IMR-90 (cell line): ENCODE measurements around the gene PRDM10. TPM values are rescaled to one million over a fixed set of nuclear protein-coding genes. Genes with fewer than 3 reads are reported as not detected.

Experiments
- ATAC-seq: fragments of 200-7000 bp; cut with Tn5 transposase; 2 replicates; pipeline ENCODE4 v1.9.1; 2020; ENCODE audit warnings: low read depth, mild to moderate bottlenecking, moderate library complexity
- BruUV-seq: library from RNA; stranded (reverse); fragments of 400-500 nt; replicated peaks from 2 replicates; lab custom pipeline; 2021; lab: Mats Ljungman, UMichigan
- CTCF ChIA-PET: fragments of 300-600 bp; formaldehyde crosslinking; extraction: SDS; loops from one replicate; lab custom pipeline; 2021; ENCODE audit warnings: antibody characterized with exemption; lab: Yijun Ruan, JAX
- POLR2A ChIA-PET: fragments of 300-600 bp; sonication (Branson Sonifier 250); formaldehyde crosslinking; loops from one replicate; lab custom pipeline; 2022; ENCODE audit warnings: antibody characterized with exemption; ENCODE audit not compliant: unreplicated experiment; lab: Charles Lee
- DNase-seq: peaks from one replicate; pipeline ENCODE4 v3.0.0; 2013
- H2AFZ ChIP-seq: replicated peaks from 2 replicates; pipeline ENCODE3; 2013; ENCODE audit warnings: low read length, mild to moderate bottlenecking; ENCODE audit not compliant: poor library complexity
- H2AK5ac ChIP-seq: 2 replicates; pipeline ENCODE4 v1.6.1; 2013; ENCODE audit warnings: low read depth, low read length, inconsistent platforms
- H2AK9ac ChIP-seq: replicated peaks from 2 replicates; pipeline ENCODE3; 2013; ENCODE audit warnings: mild to moderate bottlenecking, low read depth, low read length, moderate library complexity; ENCODE audit not compliant: poor library complexity
- H2BK120ac ChIP-seq: 2 replicates; pipeline ENCODE4 v1.6.1; 2013; ENCODE audit warnings: low read depth, low read length, inconsistent platforms
- H2BK15ac ChIP-seq: 3 replicates; pipeline ENCODE4 v1.6.1; 2013; ENCODE audit warnings: low read depth, low read length, inconsistent platforms
- H2BK20ac ChIP-seq: 2 replicates; pipeline ENCODE4 v1.6.1; 2013; ENCODE audit warnings: low read depth, mild to moderate bottlenecking, inconsistent platforms, low read length, moderate library complexity
- H2BK5ac ChIP-seq: 2 replicates; pipeline ENCODE4 v1.6.1; 2013; ENCODE audit warnings: mild to moderate bottlenecking, low read depth, low read length, inconsistent platforms; ENCODE audit not compliant: poor library complexity, severe bottlenecking
- H3K14ac ChIP-seq: replicated peaks from 2 replicates; pipeline ENCODE4 v1.6.1; 2013; ENCODE audit warnings: low read depth, low read length, inconsistent platforms
- H3K18ac ChIP-seq: 2 replicates; pipeline ENCODE4 v1.6.1; 2013; ENCODE audit warnings: low read depth, low read length, control low read depth
- H3K23ac ChIP-seq: 2 replicates; pipeline ENCODE4 v1.6.1; 2013; ENCODE audit warnings: low read depth, low read length, inconsistent platforms
- H3K27ac ChIP-seq: 2 replicates; pipeline ENCODE4 v1.5.1; 2013; ENCODE audit warnings: mild to moderate bottlenecking, control low read depth, low read length; ENCODE audit not compliant: insufficient read depth
- H3K27me3 ChIP-seq: 2 replicates; pipeline ENCODE4 v1.6.1; 2013; ENCODE audit warnings: low read length; ENCODE audit not compliant: control insufficient read depth, insufficient read depth
- H3K36me3 ChIP-seq: 2 replicates; pipeline ENCODE4 v1.6.1; 2013; ENCODE audit warnings: low read length, mixed read lengths; ENCODE audit not compliant: control insufficient read depth, insufficient read depth
- H3K4ac ChIP-seq: 2 replicates; pipeline ENCODE4 v1.6.1; 2013; ENCODE audit warnings: low read depth, low read length, inconsistent platforms
- H3K4me1 ChIP-seq: 2 replicates; pipeline ENCODE4 v1.6.1; 2013; ENCODE audit warnings: low read length, mixed read lengths; ENCODE audit not compliant: control insufficient read depth, insufficient read depth
- H3K4me2 ChIP-seq: 2 replicates; pipeline ENCODE4 v1.6.1; 2013; ENCODE audit warnings: low read depth, mild to moderate bottlenecking, control low read depth, low read length, moderate library complexity
- H3K4me3 ChIP-seq: 2 replicates; pipeline ENCODE4 v1.5.1; 2013; ENCODE audit warnings: low read depth, mild to moderate bottlenecking, control low read depth, low read length, moderate library complexity; ENCODE audit not compliant: insufficient read depth
- H3K56ac ChIP-seq: 2 replicates; pipeline ENCODE4 v1.6.1; 2013; ENCODE audit warnings: low read length, inconsistent platforms; ENCODE audit not compliant: insufficient read depth; ENCODE audit errors: extremely low read depth
- H3K79me1 ChIP-seq, 2 experiments: 2 replicates each; pipeline ENCODE4 v1.6.1; 2013; ENCODE audit warnings: low read length in 2 of 2, inconsistent platforms in 1 of 2, low read depth in 1 of 2
- H3K9ac ChIP-seq: 2 replicates; pipeline ENCODE4 v1.6.1; 2013; ENCODE audit warnings: low read depth, low read length, control low read depth
- H3K9me1 ChIP-seq: 2 replicates; pipeline ENCODE4 v1.6.1; 2013; ENCODE audit warnings: low read length, inconsistent platforms; ENCODE audit not compliant: insufficient read depth
- H3K9me3 ChIP-seq: 2 replicates; pipeline ENCODE4 v1.6.1; 2013; ENCODE audit warnings: low read length; ENCODE audit not compliant: control insufficient read depth, insufficient read depth
- H4K20me1 ChIP-seq: 2 replicates; pipeline ENCODE4 v1.6.1; 2013; ENCODE audit warnings: low read length, inconsistent platforms; ENCODE audit not compliant: insufficient read depth
- H4K5ac ChIP-seq: 2 replicates; pipeline ENCODE4 v1.6.1; 2013; ENCODE audit warnings: mild to moderate bottlenecking, low read depth, low read length, control low read depth
- H4K8ac ChIP-seq, 2 experiments: 2 replicates each; pipeline ENCODE4 v1.6.1; 2013; ENCODE audit warnings: low read depth in 2 of 2, low read length in 2 of 2, control low read depth in 1 of 2, inconsistent platforms in 1 of 2
- H4K91ac ChIP-seq: 2 replicates; pipeline ENCODE4 v1.6.1; 2013; ENCODE audit warnings: low read depth, low read length, inconsistent platforms; ENCODE audit not compliant: insufficient read depth
- BHLHE40 ChIP-seq: fragments of 150-350 bp; IDR thresholded peaks from 2 replicates; pipeline ENCODE4 v1.6.1; 2016; ENCODE audit warnings: mild to moderate bottlenecking, low read depth, low read length
- MAZ ChIP-seq: IDR thresholded peaks from 2 replicates; pipeline ENCODE4 v1.6.1; 2012; ENCODE audit warnings: low read depth, mild to moderate bottlenecking, low read length, improper control_type of control experiment, moderate library complexity, borderline replicate concordance
- RAD21 ChIP-seq: IDR thresholded peaks from 2 replicates; pipeline ENCODE4 v1.6.1; 2012; ENCODE audit warnings: low read length, improper control_type of control experiment
- WGBS, 2 experiments: methylation state at CpG; one replicate each; pipeline versions ENCODE4 v1.1.5 to v1.1.7; 2013; ENCODE audit warnings: missing lambda C conversion rate in 2 of 2; ENCODE audit not compliant: insufficient read length in 1 of 2; ENCODE audit errors: extremely low coverage in 2 of 2; 5-methylcytosine and 5-hydroxymethylcytosine counted together
- dilution Hi-C: fragments of 300-500 bp; cut with HindIII; formaldehyde crosslinking; loops from one replicate; pipeline ENCODE4 v1.14.3; 2018; ENCODE audit warnings: low sequenced_read_pairs; ENCODE audit not compliant: unreplicated experiment
- in situ Hi-C: fragments of 300-500 bp; cut with MboI; formaldehyde crosslinking; loops from 3 replicates; pipeline ENCODE4 v1.14.3; 2019; ENCODE audit warnings: low sequenced_read_pairs, inconsistent platforms, mixed read lengths
- intact Hi-C: fragments of 100-400 bp; cut with micrococcal nuclease; formaldehyde crosslinking; loops from 2 replicates; pipeline ENCODE4 v1.10.0; 2022
- polyA plus RNA-seq, 3 experiments: library from polyadenylated mRNA; depleted of rRNA; stranded (reverse); fragments of >200 nt; gene quantifications; 2 replicates each; pipeline ENCODE4 v1.2.3, GENCODE V29; 2012; ENCODE audit warnings: low replicate concordance in 1 of 3
- total RNA-seq: library from RNA; depleted of rRNA; stranded (reverse); fragments of >200 nt; gene quantifications from 2 replicates; pipeline ENCODE4 v1.2.3, GENCODE V29; 2012

The PRDM10 gene
- total and polyA plus RNA-seq, 2 of the 4 experiments (the other 2 are of a cell fraction), result 3.1 to 6.5 TPM

DNA sequence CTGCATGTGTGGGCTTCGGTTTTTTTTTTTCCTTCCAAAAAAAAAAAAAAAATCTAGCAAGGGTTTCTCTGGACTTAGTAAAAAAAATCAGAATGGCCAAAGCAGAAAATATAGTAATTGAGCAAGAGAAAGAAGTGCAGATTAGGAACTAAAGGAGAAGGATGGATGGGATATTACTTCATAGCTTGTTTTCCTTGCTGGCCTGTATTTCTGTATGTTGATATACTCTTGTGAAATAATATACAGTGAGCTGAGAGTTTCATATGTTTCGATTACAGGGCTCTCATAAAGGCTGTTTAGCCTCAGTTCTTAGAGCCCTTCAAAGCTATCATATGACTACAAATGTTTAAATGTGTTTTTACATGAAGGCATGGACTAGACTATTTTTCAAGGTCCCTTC is 72.9 kb downstream of the PRDM10 start:
- no peak overlapping the region for H2BK15ac ChIP-seq
- no peak for TF ChIP-seq MAZ
- TF ChIP-seq RAD21, result no peak
- no peak for TF ChIP-seq BHLHE40
- H2AK9ac ChIP-seq, result no peak overlapping the region
- no peak overlapping the region for H4K8ac ChIP-seq
- no peak overlapping the region for H3K14ac ChIP-seq
- no peak overlapping the region for H3K27ac ChIP-seq
- no peak overlapping the region for H3K18ac ChIP-seq
- no peak overlapping the region for H3K56ac ChIP-seq
- dilution Hi-C loops, result loop anchor here (25.0 kb wide), 1 partner anchor 208 kb away; no protein-coding TSS in a partner anchor
- no peaks in the 10 kb centered on the region for H4K20me1 ChIP-seq
- H2AK5ac ChIP-seq, result no peak overlapping the region
- H2BK5ac ChIP-seq, result no peak overlapping the region
- no peak overlapping the region for H2BK20ac ChIP-seq
- no peak overlapping the region for H3K9ac ChIP-seq
- ChIA-PET CTCF (interaction anchor here (1.1 to 3.9 kb wide), 2 partner anchors 125 to 202 kb away, joined by 3 to 11 read pairs; no protein-coding TSS in a partner anchor), POLR2A (no interaction called here)
- no CpG with 5 or more reads among the region's 2 CpGs for WGBS, 2 experiments
- H3K4me2 ChIP-seq, result no peak overlapping the region
- H3K4ac ChIP-seq, result no peak overlapping the region
- no peak overlapping the region for H3K4me3 ChIP-seq
- no TSS peak for BruUV-seq
- H2AFZ ChIP-seq, result no peak overlapping the region
- H4K5ac ChIP-seq, result no peak overlapping the region
- no peaks in the 10 kb centered on the region for H3K9me3 ChIP-seq
- H3K27me3 ChIP-seq, result no peaks in the 10 kb centered on the region
- no peak overlapping the region for H4K91ac ChIP-seq
- no peaks in the 10 kb centered on the region for H3K4me1 ChIP-seq
- no peaks in the 10 kb centered on the region for H3K79me1 ChIP-seq
- ATAC-seq (no peak), DNase-seq (no peak)
- in situ Hi-C loops, result loop anchor here (5.0 kb wide), 1 partner anchor 203 kb away; no protein-coding TSS in a partner anchor
- 0 out of 2 replicates have a peak, but pooled peaks cover 3% of the 10 kb centered on the region for H3K9me1 ChIP-seq
- H3K23ac ChIP-seq, result no peak overlapping the region
- no peak overlapping the region for H2BK120ac ChIP-seq
- H3K36me3 ChIP-seq, result peaks cover 13% of the 10 kb centered on the region
- intact Hi-C loops, result no loop called here
